Endothelial cell of umbilical vein (primary cell): Measurements from ENCODE around the gene LSM14B.

Experiments
- EZH2 ChIP-seq: IDR thresholded peaks from 2 replicates; pipeline ENCODE4 v1.6.1; 2012; ENCODE audit warnings: borderline replicate concordance, low read depth, mild to moderate bottlenecking, moderate library complexity, low read length, inconsistent platforms; ENCODE audit not compliant: severe bottlenecking
- JUN ChIP-seq: IDR thresholded peaks from 2 replicates; pipeline ENCODE4 v1.6.1; 2011; ENCODE audit warnings: borderline replicate concordance, low read depth; ENCODE audit not compliant: insufficient read length, insufficient read depth
- POLR2A ChIP-seq: IDR thresholded peaks from 2 replicates; pipeline ENCODE4 v1.6.1; 2012; ENCODE audit warnings: low read depth, mild to moderate bottlenecking, control low read depth, low read length
- TF ChIP-seq, protein P1 (sequence below), 2 donors: IDR thresholded peaks; 1 replicate in 1 of 2; 2 replicates in 1 of 2; pipeline ENCODE4 v1.5.1; 2011; ENCODE audit warnings: low read length in 2 of 2, mild to moderate bottlenecking in 2 of 2, moderate library complexity in 2 of 2, control low read depth in 1 of 2, inconsistent platforms in 1 of 2, low read depth in 1 of 2; ENCODE audit not compliant: insufficient read depth in 1 of 2; ENCODE audit errors: extremely low read depth in 1 of 2

GRCh38 chr20:62114894-62115293 lies 7.4 kb upstream of the LSM14B start:
- no peak for TF ChIP-seq POLR2A
- TF ChIP-seq, protein P1, sequence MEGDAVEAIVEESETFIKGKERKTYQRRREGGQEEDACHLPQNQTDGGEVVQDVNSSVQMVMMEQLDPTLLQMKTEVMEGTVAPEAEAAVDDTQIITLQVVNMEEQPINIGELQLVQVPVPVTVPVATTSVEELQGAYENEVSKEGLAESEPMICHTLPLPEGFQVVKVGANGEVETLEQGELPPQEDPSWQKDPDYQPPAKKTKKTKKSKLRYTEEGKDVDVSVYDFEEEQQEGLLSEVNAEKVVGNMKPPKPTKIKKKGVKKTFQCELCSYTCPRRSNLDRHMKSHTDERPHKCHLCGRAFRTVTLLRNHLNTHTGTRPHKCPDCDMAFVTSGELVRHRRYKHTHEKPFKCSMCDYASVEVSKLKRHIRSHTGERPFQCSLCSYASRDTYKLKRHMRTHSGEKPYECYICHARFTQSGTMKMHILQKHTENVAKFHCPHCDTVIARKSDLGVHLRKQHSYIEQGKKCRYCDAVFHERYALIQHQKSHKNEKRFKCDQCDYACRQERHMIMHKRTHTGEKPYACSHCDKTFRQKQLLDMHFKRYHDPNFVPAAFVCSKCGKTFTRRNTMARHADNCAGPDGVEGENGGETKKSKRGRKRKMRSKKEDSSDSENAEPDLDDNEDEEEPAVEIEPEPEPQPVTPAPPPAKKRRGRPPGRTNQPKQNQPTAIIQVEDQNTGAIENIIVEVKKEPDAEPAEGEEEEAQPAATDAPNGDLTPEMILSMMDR (IDR thresholded peaks at IDR 0.05; ENCODE audit: extremely low read depth in 1 of 2, insufficient read depth in 1 of 2, low read depth in 1 of 2, low read length in 2 of 2) = no peak
- no peak for TF ChIP-seq JUN
- no peak for TF ChIP-seq EZH2
